IPS DF 6.9 (cell line): ENCODE data around the gene EIF1.
"Not testable (repeated sequence)": the region's sequence is repeated elsewhere in the genome, so short reads cannot be mapped to it uniquely, and the experiment has no call there.

ENCODE experiments used
- DNase-seq: peaks from one replicate; pipeline ENCODE4 v3.0.0-alpha.2; 2013; ENCODE audit warnings: low read depth, low spot score
- H3K27ac ChIP-seq: one replicate; pipeline ENCODE4 v1.5.1; 2013; ENCODE audit warnings: low read length, control low read depth
- H3K27me3 ChIP-seq: 2 replicates; pipeline ENCODE4 v1.6.1; 2013; ENCODE audit warnings: mild to moderate bottlenecking, low read length; ENCODE audit not compliant: control insufficient read depth, insufficient read depth
- H3K36me3 ChIP-seq: 2 replicates; pipeline ENCODE4 v1.6.1; 2013; ENCODE audit warnings: low read length; ENCODE audit not compliant: control insufficient read depth, insufficient read depth
- H3K4me1 ChIP-seq: 2 replicates; pipeline ENCODE4 v1.6.1; 2013; ENCODE audit warnings: low read length; ENCODE audit not compliant: control insufficient read depth, insufficient read depth
- H3K4me3 ChIP-seq: 2 replicates; pipeline ENCODE4 v1.5.1; 2013; ENCODE audit warnings: mild to moderate bottlenecking, low read length
- H3K9me3 ChIP-seq: 2 replicates; pipeline ENCODE4 v1.6.1; 2013; ENCODE audit warnings: low read length, inconsistent platforms; ENCODE audit not compliant: control insufficient read depth, insufficient read depth
- WGBS: extraction: QIAGEN DNeasy Blood & Tissue Kit; methylation state at CpG from one replicate; pipeline ENCODE4 v1.1.7; 2013; ENCODE audit warnings: mixed read lengths, missing lambda C conversion rate; ENCODE audit not compliant: insufficient read length, insufficient coverage; 5-methylcytosine and 5-hydroxymethylcytosine counted together

Gene EIF1

DNA sequence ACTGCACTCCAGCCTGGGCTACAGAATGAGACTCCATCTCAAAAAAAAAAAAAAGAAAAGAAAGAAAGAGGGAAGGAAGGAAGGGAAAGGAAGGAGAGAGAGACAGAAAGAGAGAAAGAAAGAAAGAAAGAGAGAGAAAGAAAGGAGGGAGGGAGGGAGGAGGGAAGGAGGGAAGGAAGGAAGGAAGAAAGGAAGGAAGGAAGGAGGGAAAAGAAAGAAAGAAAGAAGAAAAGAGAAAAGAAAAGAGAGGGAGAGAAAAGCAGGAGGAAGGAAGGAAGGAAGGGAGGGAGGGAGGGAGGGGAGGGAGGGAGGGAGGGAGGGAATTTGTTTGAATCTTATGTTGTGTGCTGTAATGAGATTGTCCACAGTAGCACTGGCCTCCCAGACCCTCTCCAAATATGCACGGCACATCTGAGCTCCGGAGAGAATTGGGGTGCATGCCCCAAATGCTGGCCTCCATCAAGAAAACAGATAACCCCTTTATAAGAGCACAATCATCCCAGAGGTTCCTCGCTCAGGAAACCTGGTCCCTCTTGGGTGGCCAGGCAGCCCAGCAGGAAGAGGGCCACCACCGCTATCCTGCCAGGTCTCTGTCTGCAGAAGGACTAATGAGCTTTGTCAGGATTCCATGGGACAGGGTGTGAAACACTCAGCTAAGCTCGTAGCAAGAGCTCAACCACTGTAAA lies 8.8 kb upstream of the EIF1 start:
- no peaks in the 10 kb centered on the region for H3K27me3 ChIP-seq
- H3K36me3 ChIP-seq = no peaks in the 10 kb centered on the region
- no peak for DNase-seq
- no CpG with 5 or more reads among the region's 5 CpGs for WGBS
- H3K4me1 ChIP-seq = peaks cover 4% of the 10 kb centered on the region; the same call in 1 of the 2 replicates
- H3K4me3 ChIP-seq = no peak overlapping the region
- H3K9me3 ChIP-seq = no peaks in the 10 kb centered on the region
- no peak overlapping the region for H3K27ac ChIP-seq

GRCh38 chr17:41680426-41681040 lies 8.2 kb upstream of the EIF1 start:
- no peak for DNase-seq
- no CpG with 5 or more reads among the region's 10 CpGs for WGBS
- no peak overlapping the region for H3K27ac ChIP-seq

GRCh38 chr17:41681776-41682175 lies 6.9 kb upstream of the EIF1 start:
- Histone ChIP-seq H3K4me1 (0 out of 2 replicates have a peak, but pooled peaks cover 1% of the 10 kb centered on the region), H3K36me3 (no peaks in the 10 kb centered on the region), H3K9me3 (no peaks in the 10 kb centered on the region), H3K4me3 (no peak overlapping the region), H3K27me3 (no peaks in the 10 kb centered on the region), H3K27ac (no peak overlapping the region)
- WGBS = no CpG with 5 or more reads among the region's 3 CpGs
- DNase-seq = no peak

More at GRCh38 chr17:41680426-41681040, 8.2 kb upstream of the EIF1 start:
- peaks cover 4% of the 10 kb centered on the region; the same call in 1 of the 2 replicates for H3K4me1 ChIP-seq
- no peaks in the 10 kb centered on the region for H3K27me3 ChIP-seq
- no peak overlapping the region for H3K4me3 ChIP-seq
- H3K9me3 ChIP-seq = no peaks in the 10 kb centered on the region
- no peaks in the 10 kb centered on the region for H3K36me3 ChIP-seq

DNA sequence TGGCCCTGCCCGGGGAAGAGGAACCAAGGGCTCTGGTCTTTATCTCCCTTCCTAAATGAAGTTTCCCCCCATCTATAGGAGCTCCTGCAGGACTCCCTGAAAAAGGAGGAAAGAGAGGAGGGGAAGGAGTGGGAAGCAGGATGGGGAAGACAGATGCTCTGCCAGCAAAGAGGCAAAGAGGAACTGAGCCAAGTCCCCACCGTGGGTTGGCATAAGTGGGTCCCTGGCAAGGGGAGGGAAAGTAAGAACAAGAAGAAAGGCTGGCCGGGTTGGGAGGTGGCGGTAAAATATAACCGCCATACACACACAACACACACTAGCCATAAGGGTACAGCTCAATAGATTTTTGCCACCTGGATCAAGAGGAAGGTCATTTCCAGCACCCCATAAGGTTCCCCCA lies 6.1 kb upstream of the EIF1 start:
- Histone ChIP-seq H3K36me3 (no peaks in the 10 kb centered on the region), H3K4me3 (no peak overlapping the region), H3K27ac (no peak overlapping the region), H3K9me3 (no peaks in the 10 kb centered on the region), H3K4me1 (0 out of 2 replicates have a peak, but pooled peaks cover 1% of the 10 kb centered on the region), H3K27me3 (no peaks in the 10 kb centered on the region)
- no CpG with 5 or more reads among the region's 5 CpGs for WGBS
- no peak for DNase-seq

DNA sequence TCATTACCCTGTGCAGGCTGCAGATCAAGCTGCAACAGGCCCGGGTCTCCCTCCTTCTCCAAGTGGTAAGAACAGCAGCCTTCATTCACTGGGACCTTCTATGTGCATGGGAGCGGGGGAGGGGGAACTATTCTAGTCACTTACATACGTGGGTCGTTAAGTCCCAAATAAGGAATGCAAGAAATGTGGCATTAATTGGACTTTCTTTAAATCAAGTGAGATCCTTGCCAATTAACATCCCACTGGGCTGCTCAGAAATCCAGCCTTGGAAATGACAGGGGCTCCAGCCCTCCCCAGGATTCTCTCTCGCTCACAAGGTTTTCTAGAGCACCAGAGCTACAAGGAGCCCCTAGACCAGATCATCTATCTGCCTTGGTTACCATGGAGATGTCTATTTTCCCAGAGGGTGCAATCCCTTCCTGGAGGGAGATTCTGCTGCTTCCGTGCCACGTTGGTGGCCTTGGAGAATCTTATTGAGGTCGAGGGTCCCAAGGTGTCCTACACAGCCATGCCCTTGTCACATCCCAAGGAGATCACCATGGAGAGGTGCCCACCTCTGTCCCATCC lies 5.2 kb upstream of the EIF1 start:
- H3K27ac ChIP-seq = no peak overlapping the region
- H3K27me3 ChIP-seq = no peaks in the 10 kb centered on the region
- 0 out of 2 replicates have a peak, but pooled peaks cover 1% of the 10 kb centered on the region for H3K4me1 ChIP-seq
- DNase-seq = no peak
- no peaks in the 10 kb centered on the region for H3K9me3 ChIP-seq
- H3K36me3 ChIP-seq = no peaks in the 10 kb centered on the region
- H3K4me3 ChIP-seq = no peak overlapping the region
- WGBS = no CpG with 5 or more reads among the region's 8 CpGs

GRCh38 chr17:41684035-41684434 lies 4.7 kb upstream of the EIF1 start:
- H3K27ac ChIP-seq = no peak overlapping the region
- no peaks in the 10 kb centered on the region for H3K9me3 ChIP-seq
- no peak for DNase-seq
- no peaks in the 10 kb centered on the region for H3K27me3 ChIP-seq
- WGBS = no CpG with 5 or more reads among the region's 4 CpGs
- H3K4me1 ChIP-seq = 0 out of 2 replicates have a peak, but pooled peaks cover 1% of the 10 kb centered on the region
- H3K36me3 ChIP-seq = no peaks in the 10 kb centered on the region
- H3K4me3 ChIP-seq = no peak overlapping the region

GRCh38 chr17:41685753-41686152 lies 2.9 kb upstream of the EIF1 start:
- H3K4me3 ChIP-seq, H3K27ac ChIP-seq, H3K9me3 ChIP-seq, H3K4me1 ChIP-seq, DNase-seq, H3K36me3 ChIP-seq, H3K27me3 ChIP-seq: not testable (repeated sequence)
- WGBS = no CpG with 5 or more reads among the region's 13 CpGs

DNA sequence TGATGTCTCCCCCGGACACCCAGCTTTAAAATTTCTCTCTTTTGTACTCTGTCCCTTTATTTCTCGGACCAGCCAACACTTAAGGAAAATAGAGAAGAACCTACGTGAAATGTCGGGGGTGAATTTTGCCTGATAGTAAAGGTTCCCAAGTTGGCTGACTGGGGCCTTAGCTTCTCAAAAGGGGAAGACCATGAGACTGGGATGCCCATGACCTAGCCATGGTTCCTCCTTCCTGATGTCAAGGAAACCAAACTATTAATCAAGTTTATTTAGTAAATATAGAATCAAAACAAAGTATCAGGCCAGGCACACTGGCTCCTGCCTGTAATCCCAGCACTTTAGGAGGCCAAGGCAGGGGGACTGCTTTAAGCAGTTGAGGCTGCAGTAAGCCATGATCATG lies 2.4 kb upstream of the EIF1 start:
- Histone ChIP-seq H3K36me3 (peaks cover 13% of the 10 kb centered on the region), H3K9me3 (no peaks in the 10 kb centered on the region), H3K4me1 (0 out of 2 replicates have a peak, but pooled peaks cover 1% of the 10 kb centered on the region), H3K27ac (no peak overlapping the region), H3K4me3 (no peak overlapping the region), H3K27me3 (no peaks in the 10 kb centered on the region)
- DNase-seq = no peak
- no CpG with 5 or more reads among the region's 4 CpGs for WGBS

GRCh38 chr17:41687828-41688640 lies 651 bp upstream of the EIF1 start:
- peaks cover 28% of the 10 kb centered on the region for H3K36me3 ChIP-seq
- H3K27me3 ChIP-seq = no peaks in the 10 kb centered on the region
- H3K27ac ChIP-seq = no peak overlapping the region
- no CpG with 5 or more reads among the region's 23 CpGs for WGBS
- peak overlapping the region; percentile 61; the same call in 1 of the 2 replicates for H3K4me3 ChIP-seq
- no peaks in the 10 kb centered on the region for H3K9me3 ChIP-seq
- H3K4me1 ChIP-seq = 0 out of 2 replicates have a peak, but pooled peaks cover 1% of the 10 kb centered on the region
- no peak for DNase-seq
